Measurements from ENCODE around the gene SAE1.

DNA sequence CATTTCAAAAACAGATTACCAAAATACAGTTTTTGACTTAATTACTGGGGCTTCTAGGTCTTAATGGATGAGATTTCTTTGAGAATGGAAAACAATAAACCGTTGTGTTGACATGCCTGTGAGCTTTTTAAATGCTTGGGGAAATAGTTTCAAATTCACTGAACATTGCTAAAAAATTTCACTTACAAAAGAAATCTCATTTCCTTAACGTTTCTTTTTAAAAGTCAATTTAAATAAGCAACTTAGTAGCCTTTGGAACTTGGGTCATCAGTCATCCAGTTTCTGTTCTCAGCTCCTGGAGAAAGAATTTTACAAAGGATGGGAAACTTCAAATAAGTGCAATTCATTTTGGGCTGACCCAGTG lies 21.5 kb upstream of the SAE1 start:
- TF ChIP-seq, protein P1, sequence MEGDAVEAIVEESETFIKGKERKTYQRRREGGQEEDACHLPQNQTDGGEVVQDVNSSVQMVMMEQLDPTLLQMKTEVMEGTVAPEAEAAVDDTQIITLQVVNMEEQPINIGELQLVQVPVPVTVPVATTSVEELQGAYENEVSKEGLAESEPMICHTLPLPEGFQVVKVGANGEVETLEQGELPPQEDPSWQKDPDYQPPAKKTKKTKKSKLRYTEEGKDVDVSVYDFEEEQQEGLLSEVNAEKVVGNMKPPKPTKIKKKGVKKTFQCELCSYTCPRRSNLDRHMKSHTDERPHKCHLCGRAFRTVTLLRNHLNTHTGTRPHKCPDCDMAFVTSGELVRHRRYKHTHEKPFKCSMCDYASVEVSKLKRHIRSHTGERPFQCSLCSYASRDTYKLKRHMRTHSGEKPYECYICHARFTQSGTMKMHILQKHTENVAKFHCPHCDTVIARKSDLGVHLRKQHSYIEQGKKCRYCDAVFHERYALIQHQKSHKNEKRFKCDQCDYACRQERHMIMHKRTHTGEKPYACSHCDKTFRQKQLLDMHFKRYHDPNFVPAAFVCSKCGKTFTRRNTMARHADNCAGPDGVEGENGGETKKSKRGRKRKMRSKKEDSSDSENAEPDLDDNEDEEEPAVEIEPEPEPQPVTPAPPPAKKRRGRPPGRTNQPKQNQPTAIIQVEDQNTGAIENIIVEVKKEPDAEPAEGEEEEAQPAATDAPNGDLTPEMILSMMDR (IDR thresholded peaks at IDR 0.05 in 2 of 3, conservative IDR thresholded peaks at IDR 0.05 in 1 of 3; ENCODE audit: control insufficient read depth in 2 of 3, extremely low read depth in 1 of 3, insufficient read depth in 1 of 3, low read depth in 3 of 3, low read length in 3 of 3), result no peak
- TF ChIP-seq MEF2A (IDR thresholded peaks at IDR 0.05; ENCODE audit: insufficient read depth, low read depth, low read length) (no peak), JUNB (IDR thresholded peaks at IDR 0.05) (no peak), FOXM1 (IDR thresholded peaks at IDR 0.05; ENCODE audit: low read depth, low read length) (no peak), SMC3 (IDR thresholded peaks at IDR 0.05; ENCODE audit: borderline replicate concordance, low read length) (no peak), TCF12 (IDR thresholded peaks at IDR 0.05; ENCODE audit: low read depth, low read length) (no peak), SREBF1 (IDR thresholded peaks at IDR 0.05; ENCODE audit: low read length) (no peak)

Data from GM12878 (cell line).